DOHH2 (cell line): ENCODE data around the gene MAPKBP1.

ENCODE experiments used
- H3F3A ChIP-seq: fragments of 200-600 bp; sonication (generic), shearing (Covaris generic); 2 replicates; pipeline ENCODE4 v1.6.0; 2016; ENCODE audit warnings: antibody characterized with exemption, mild to moderate bottlenecking; ENCODE audit not compliant: control insufficient read depth, insufficient read depth
- H3K27ac ChIP-seq: fragments of 200-600 bp; sonication (generic); 2 replicates; pipeline ENCODE4 v1.5.1; 2014; ENCODE audit warnings: low read depth, mild to moderate bottlenecking, low read length, moderate library complexity
- H3K27me3 ChIP-seq: fragments of 200-600 bp; sonication (generic); 2 replicates; pipeline ENCODE4 v1.6.1; 2014; ENCODE audit warnings: mild to moderate bottlenecking, low read length, mixed read lengths; ENCODE audit not compliant: control insufficient read depth
- H3K36me3 ChIP-seq: fragments of 200-600 bp; sonication (generic); 2 replicates; pipeline ENCODE4 v1.6.1; 2014; ENCODE audit warnings: mild to moderate bottlenecking, low read length, moderate library complexity, mixed read lengths; ENCODE audit not compliant: control insufficient read depth
- H3K4me1 ChIP-seq: fragments of 200-600 bp; sonication (generic); 2 replicates; pipeline ENCODE4 v1.6.1; 2014; ENCODE audit warnings: mild to moderate bottlenecking, low read length, mixed read lengths; ENCODE audit not compliant: control insufficient read depth
- H3K4me2 ChIP-seq: fragments of 200-600 bp; sonication (generic); 2 replicates; pipeline ENCODE4 v1.6.0; 2014; ENCODE audit warnings: mild to moderate bottlenecking, low read length, moderate library complexity
- H3K4me3 ChIP-seq: fragments of 200-600 bp; sonication (generic); 2 replicates; pipeline ENCODE4 v1.5.1; 2014; ENCODE audit warnings: mild to moderate bottlenecking, low read length, mixed read lengths
- H3K79me2 ChIP-seq: fragments of 200-600 bp; sonication (generic); 2 replicates; pipeline ENCODE4 v1.6.1; 2014; ENCODE audit warnings: mild to moderate bottlenecking, low read length, mixed read lengths; ENCODE audit not compliant: control insufficient read depth
- H3K9me2 ChIP-seq: fragments of 200-600 bp; sonication (generic); replicated peaks from 2 replicates; pipeline ENCODE4 v1.6.1; 2014; ENCODE audit warnings: mild to moderate bottlenecking, low read length, mixed read lengths; ENCODE audit not compliant: control insufficient read depth
- H3K9me3 ChIP-seq: fragments of 200-600 bp; sonication (generic); 2 replicates; pipeline ENCODE4 v1.6.1; 2014; ENCODE audit warnings: antibody characterized with exemption, low read length, mixed read lengths; ENCODE audit not compliant: control insufficient read depth, insufficient read depth
- H4K20me1 ChIP-seq: fragments of 200-600 bp; sonication (generic); 2 replicates; pipeline ENCODE4 v1.6.0; 2014; ENCODE audit warnings: low read depth, mild to moderate bottlenecking, antibody characterized with exemption, low read length, moderate library complexity; ENCODE audit not compliant: control insufficient read depth, insufficient read depth
- EZH2phosphoT487 ChIP-seq: fragments of 200-600 bp; sonication (generic); IDR thresholded peaks from 2 replicates; pipeline ENCODE4 v1.6.1; 2017; ENCODE audit warnings: borderline replicate concordance, mild to moderate bottlenecking, antibody characterized with exemption, low read length, moderate library complexity, mixed read lengths
- TF ChIP-seq, protein P1 (sequence below): fragments of 200-600 bp; sonication (generic); IDR thresholded peaks from one replicate; pipeline ENCODE4 v1.5.1; 2014; ENCODE audit warnings: antibody characterized with exemption, mild to moderate bottlenecking, low read depth, low read length; ENCODE audit not compliant: poor library complexity, severe bottlenecking

The MAPKBP1 gene

DNA sequence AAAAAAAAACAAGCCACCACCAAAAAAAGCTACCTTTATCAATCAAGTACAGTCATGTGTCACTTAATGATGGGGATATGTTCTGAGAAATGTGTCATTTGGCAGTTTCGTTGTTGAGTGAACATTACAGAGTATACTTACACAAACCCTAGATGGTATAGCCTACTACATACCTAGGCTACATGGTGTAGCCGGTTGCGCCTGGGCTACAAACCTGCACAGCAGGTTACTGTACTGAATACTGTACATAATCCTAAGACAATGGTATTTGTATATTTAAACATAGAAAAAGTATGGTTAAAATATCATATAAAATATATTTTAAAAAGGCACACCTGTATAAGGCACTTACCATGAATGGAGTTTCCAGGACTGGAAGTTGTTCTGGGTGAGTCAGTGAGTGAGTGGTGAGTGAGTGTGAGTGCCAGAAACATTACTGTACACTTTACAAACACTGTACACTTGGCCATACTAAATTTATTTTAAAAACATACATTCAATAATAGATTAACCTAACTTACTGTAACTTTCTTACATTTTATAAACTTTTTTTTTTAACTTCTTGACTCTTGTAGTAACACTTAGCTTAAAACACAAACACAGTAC lies 27.7 kb downstream of the MAPKBP1 start:
- H3K4me1 ChIP-seq, result no peaks in the 10 kb centered on the region
- H3K27ac ChIP-seq, result no peak overlapping the region
- H3K79me2 ChIP-seq, result no peaks in the 10 kb centered on the region
- H3K9me2 ChIP-seq, result no peaks in the 10 kb centered on the region
- no peak overlapping the region for H3K4me3 ChIP-seq
- H3K4me2 ChIP-seq, result no peak overlapping the region
- H4K20me1 ChIP-seq, result no peaks in the 10 kb centered on the region
- no peak for TF ChIP-seq EZH2phosphoT487
- TF ChIP-seq, protein P1, sequence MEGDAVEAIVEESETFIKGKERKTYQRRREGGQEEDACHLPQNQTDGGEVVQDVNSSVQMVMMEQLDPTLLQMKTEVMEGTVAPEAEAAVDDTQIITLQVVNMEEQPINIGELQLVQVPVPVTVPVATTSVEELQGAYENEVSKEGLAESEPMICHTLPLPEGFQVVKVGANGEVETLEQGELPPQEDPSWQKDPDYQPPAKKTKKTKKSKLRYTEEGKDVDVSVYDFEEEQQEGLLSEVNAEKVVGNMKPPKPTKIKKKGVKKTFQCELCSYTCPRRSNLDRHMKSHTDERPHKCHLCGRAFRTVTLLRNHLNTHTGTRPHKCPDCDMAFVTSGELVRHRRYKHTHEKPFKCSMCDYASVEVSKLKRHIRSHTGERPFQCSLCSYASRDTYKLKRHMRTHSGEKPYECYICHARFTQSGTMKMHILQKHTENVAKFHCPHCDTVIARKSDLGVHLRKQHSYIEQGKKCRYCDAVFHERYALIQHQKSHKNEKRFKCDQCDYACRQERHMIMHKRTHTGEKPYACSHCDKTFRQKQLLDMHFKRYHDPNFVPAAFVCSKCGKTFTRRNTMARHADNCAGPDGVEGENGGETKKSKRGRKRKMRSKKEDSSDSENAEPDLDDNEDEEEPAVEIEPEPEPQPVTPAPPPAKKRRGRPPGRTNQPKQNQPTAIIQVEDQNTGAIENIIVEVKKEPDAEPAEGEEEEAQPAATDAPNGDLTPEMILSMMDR, result no peak
- no peaks in the 10 kb centered on the region for H3F3A ChIP-seq
- H3K9me3 ChIP-seq, result no peaks in the 10 kb centered on the region
- no peaks in the 10 kb centered on the region for H3K27me3 ChIP-seq
- H3K36me3 ChIP-seq, result no peaks in the 10 kb centered on the region

DNA sequence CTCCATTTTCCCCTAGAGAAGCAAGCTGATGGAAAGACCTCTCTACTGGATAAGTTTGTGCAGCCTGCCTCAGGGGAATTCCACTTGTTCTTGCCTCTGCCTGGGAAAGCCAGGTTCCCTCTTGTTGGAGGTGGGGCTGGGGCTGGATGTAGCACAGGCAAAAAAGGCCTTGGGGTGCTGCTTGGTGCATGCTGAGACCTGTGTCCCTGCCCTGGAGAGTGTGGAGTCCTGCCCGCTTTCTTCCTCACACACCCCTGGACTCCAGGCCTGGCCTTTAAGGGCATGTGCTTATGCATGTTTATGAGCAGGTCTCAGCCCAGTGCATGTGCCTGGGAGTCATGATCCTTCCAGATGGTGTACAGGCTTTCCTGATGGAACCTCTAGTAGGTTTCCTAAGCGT lies 30.1 kb downstream of the MAPKBP1 start:
- Histone ChIP-seq H3K27me3 (no peaks in the 10 kb centered on the region), H3K4me1 (peaks cover 3% of the 10 kb centered on the region), H3K9me2 (no peaks in the 10 kb centered on the region), H3K36me3 (no peaks in the 10 kb centered on the region), H3K79me2 (no peaks in the 10 kb centered on the region), H3F3A (no peaks in the 10 kb centered on the region), H3K27ac (no peak overlapping the region), H3K4me2 (no peak overlapping the region), H4K20me1 (no peaks in the 10 kb centered on the region), H3K9me3 (no peaks in the 10 kb centered on the region), H3K4me3 (no peak overlapping the region)
- TF ChIP-seq EZH2phosphoT487, result no peak

DNA sequence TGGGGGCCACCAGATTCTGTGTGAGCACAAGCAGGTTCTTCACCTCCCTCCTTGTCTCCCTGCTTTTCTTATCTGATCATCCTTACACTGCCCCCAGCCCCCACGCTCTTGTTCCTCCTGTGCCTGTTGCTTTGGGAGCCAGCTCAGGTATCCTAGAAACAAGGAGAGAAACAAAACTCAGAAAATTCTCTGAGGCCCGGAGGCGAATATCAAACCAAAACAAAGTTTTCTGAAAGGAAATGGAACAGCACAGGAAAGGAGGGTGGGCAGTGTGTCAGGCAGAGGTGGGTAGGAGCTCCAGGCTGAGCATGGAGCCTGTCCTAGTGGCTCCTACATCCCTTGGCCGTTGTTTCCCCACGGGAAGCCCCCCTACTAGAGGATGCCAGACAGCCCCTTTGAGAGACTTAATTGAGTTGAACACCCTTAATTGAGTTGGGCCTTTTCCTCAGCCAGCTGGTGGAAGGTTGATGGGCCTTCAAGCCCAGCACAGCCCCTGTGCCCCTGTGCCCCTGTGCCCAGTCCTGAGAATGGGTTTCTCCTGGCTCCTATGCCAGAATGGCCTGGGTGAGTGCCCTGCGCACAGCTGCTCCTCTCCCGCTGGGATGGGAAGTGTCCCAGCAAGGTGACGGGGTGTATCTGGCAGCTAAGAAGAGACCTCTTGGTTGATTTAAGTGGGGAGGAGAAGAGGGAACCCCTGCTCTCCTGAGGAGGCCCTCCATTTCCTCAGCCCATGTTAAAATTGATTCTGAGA lies 30.8 kb downstream of the MAPKBP1 start:
- H3K9me2 ChIP-seq, result no peaks in the 10 kb centered on the region
- no peaks in the 10 kb centered on the region for H3K9me3 ChIP-seq
- H3K36me3 ChIP-seq, result no peaks in the 10 kb centered on the region
- H3K4me2 ChIP-seq, result no peak overlapping the region
- H3K27me3 ChIP-seq, result no peaks in the 10 kb centered on the region
- peaks cover 11% of the 10 kb centered on the region for H3K4me1 ChIP-seq
- no peak overlapping the region for H3K4me3 ChIP-seq
- no peaks in the 10 kb centered on the region for H3F3A ChIP-seq
- TF ChIP-seq EZH2phosphoT487, result no peak
- TF ChIP-seq, protein P1, result no peak
- no peaks in the 10 kb centered on the region for H4K20me1 ChIP-seq
- H3K27ac ChIP-seq, result no peak overlapping the region
- H3K79me2 ChIP-seq, result no peaks in the 10 kb centered on the region

DNA sequence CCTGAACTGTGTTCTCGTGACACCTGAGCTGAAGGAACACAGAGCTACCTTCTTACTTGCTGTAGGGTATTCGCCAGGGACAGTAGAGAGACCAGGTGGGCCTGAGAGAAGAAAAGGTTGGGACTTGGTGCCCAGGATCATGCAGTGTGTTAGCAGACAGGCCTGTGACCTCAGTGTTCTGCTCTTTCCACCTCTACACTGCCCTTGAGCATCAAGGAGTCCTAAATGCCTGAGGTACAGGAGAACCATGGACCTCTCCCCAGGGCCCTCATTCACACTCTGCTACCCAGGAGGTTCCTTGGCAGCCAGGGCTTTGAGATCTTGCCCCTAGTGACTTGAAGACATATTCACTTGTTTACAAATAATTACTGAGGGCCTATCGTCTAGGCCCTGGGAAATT lies 31.4 kb downstream of the MAPKBP1 start:
- Histone ChIP-seq H4K20me1 (no peaks in the 10 kb centered on the region), H3K4me3 (no peak overlapping the region), H3K27me3 (no peaks in the 10 kb centered on the region), H3F3A (no peaks in the 10 kb centered on the region), H3K27ac (no peak overlapping the region), H3K79me2 (no peaks in the 10 kb centered on the region), H3K4me2 (no peak overlapping the region), H3K4me1 (peaks cover 14% of the 10 kb centered on the region), H3K9me2 (no peaks in the 10 kb centered on the region), H3K36me3 (no peaks in the 10 kb centered on the region), H3K9me3 (no peaks in the 10 kb centered on the region)
- TF ChIP-seq, protein P1, result no peak
- TF ChIP-seq EZH2phosphoT487, result no peak
